Breast epithelium (tissue), 4 donors: ENCODE measurements around the gene GTF3C4. TPM values are rescaled to one million over a fixed set of nuclear protein-coding genes. Genes with fewer than 3 reads are reported as not detected.
A peak's percentile ranks its signal among the peaks of the same experiment; 100 is the strongest.

Experiments used
- DNase-seq, 2 donors: peaks; one replicate each; pipeline ENCODE4 v3.0.0-alpha.2; 2019; ENCODE audit warnings: low spot score in 2 of 2
- H3K27ac ChIP-seq, 2 donors: fragments of 200-600 bp; sonication (generic) in 1 of 2; one replicate each; pipeline ENCODE4 v1.5.1; 2016 to 2019; ENCODE audit warnings: mild to moderate bottlenecking in 1 of 2
- H3K27me3 ChIP-seq, 2 donors: fragments of 200-600 bp; sonication (generic) in 1 of 2; one replicate each; pipeline versions ENCODE4 v1.5.1 to v1.6.0; 2017 to 2019; ENCODE audit warnings: control low read depth in 1 of 2, mild to moderate bottlenecking in 1 of 2
- H3K36me3 ChIP-seq: fragments of 200-600 bp; one replicate; pipeline ENCODE4 v1.5.1; 2019
- H3K4me1 ChIP-seq, 2 donors: fragments of 200-600 bp; sonication (generic); one replicate each; pipeline ENCODE4 v1.5.1; 2016 to 2019; ENCODE audit warnings: control low read depth in 1 of 2
- H3K4me3 ChIP-seq, 3 donors: fragments of 200-600 bp; sonication (generic); 1 replicate in 2 of 3; 2 replicates in 1 of 3; pipeline ENCODE4 v1.5.1; 2016 to 2019; ENCODE audit warnings: mild to moderate bottlenecking in 3 of 3, moderate library complexity in 2 of 3
- H3K9me3 ChIP-seq, 2 donors: fragments of 200-600 bp; sonication (generic) in 1 of 2; one replicate each; pipeline ENCODE4 v1.5.1; 2016 to 2019; ENCODE audit warnings: control low read depth in 1 of 2
- CTCF ChIP-seq, 3 donors: fragments of 450-650 bp; IDR thresholded peaks; one replicate each; pipeline ENCODE4 v1.5.1; 2016 to 2017; ENCODE audit warnings: antibody characterized with exemption in 3 of 3, mild to moderate bottlenecking in 3 of 3, moderate library complexity in 3 of 3
- POLR2A ChIP-seq: fragments of 450-650 bp; IDR thresholded peaks from one replicate; pipeline ENCODE4 v1.6.1; 2016; ENCODE audit warnings: antibody characterized with exemption, mild to moderate bottlenecking, moderate library complexity
- POLR2AphosphoS5 ChIP-seq, 3 donors: sonication (generic); formaldehyde crosslinking; IDR thresholded peaks; one replicate each; pipeline ENCODE4 v1.6.1; 2017; ENCODE audit warnings: antibody characterized with exemption in 3 of 3
- intact Hi-C: fragments of 100-400 bp; cut with DNase I; formaldehyde crosslinking; loops from one replicate; pipeline ENCODE4 v1.15.1; 2023; ENCODE audit warnings: low total_unique reads
- total RNA-seq, 3 donors: library from RNA; depleted of rRNA; stranded (reverse); fragments of >200 nt; gene quantifications; one replicate each; pipeline ENCODE4 v1.1.0, GENCODE V29; 2016

Gene GTF3C4
- total RNA-seq, 3 donors from 2014 or later = 9.3 to 19.6 (median 13.4) TPM

- no peak for TF ChIP-seq CTCF (IDR thresholded peaks at IDR 0.05)
- no peak for TF ChIP-seq POLR2A
- TF ChIP-seq POLR2AphosphoS5 (IDR thresholded peaks at IDR 0.05) = no peak
- no peaks in the 10 kb centered on the region for H3K36me3 ChIP-seq
Observed at GRCh38 chr9:132639322-132639721, 30.9 kb upstream of the GTF3C4 start.

GRCh38 chr9:132641216-132641615 is 29.0 kb upstream of the GTF3C4 start:
- peaks cover 0 to 4% of the 10 kb centered on the region in 2 donors for H3K4me1 ChIP-seq
- H3K36me3 ChIP-seq = peaks cover 8% of the 10 kb centered on the region
- no peaks in the 10 kb centered on the region for H3K9me3 ChIP-seq
- DNase-seq = no peak
- intact Hi-C loops = loop anchor here (2.0 kb wide), 1 partner anchor 24 kb away; no protein-coding TSS in a partner anchor
- H3K27ac ChIP-seq = peak overlapping the region; percentile 4 to 73
- H3K4me3 ChIP-seq = no peak overlapping the region
- H3K27me3 ChIP-seq = no peaks in the 10 kb centered on the region
- TF ChIP-seq POLR2A (no peak), POLR2AphosphoS5 (IDR thresholded peaks at IDR 0.05) (no peak), CTCF (IDR thresholded peaks at IDR 0.05) (no peak)

More at GRCh38 chr9:132639322-132639721, 30.9 kb upstream of the GTF3C4 start:
- Histone ChIP-seq H3K4me3 (no peak overlapping the region), H3K4me1 (peaks cover 0 to 4% of the 10 kb centered on the region in 2 donors), H3K27me3 (no peaks in the 10 kb centered on the region), H3K27ac (peak overlapping the region; percentile 60 to 73), H3K9me3 (no peaks in the 10 kb centered on the region)
- intact Hi-C loops = loop anchor here (10.0 kb wide), 1 partner anchor 225 kb away; the partner anchor contains the start of gene CFAP77
- DNase-seq = peak in 1 of 2 donors; percentile 77

- no peaks in the 10 kb centered on the region for H3K27me3 ChIP-seq
- peaks cover 0 to 4% of the 10 kb centered on the region in 2 donors for H3K4me1 ChIP-seq
- H3K36me3 ChIP-seq = peaks cover 8% of the 10 kb centered on the region
- H3K4me3 ChIP-seq = no peak overlapping the region
- no peaks in the 10 kb centered on the region for H3K9me3 ChIP-seq
- DNase-seq = no peak
- TF ChIP-seq POLR2A (no peak), POLR2AphosphoS5 (IDR thresholded peaks at IDR 0.05) (no peak), CTCF (IDR thresholded peaks at IDR 0.05) (no peak)
- H3K27ac ChIP-seq = no peak overlapping the region
- intact Hi-C loops = no loop called here
Observed at GRCh38 chr9:132644251-132644650, 26.0 kb upstream of the GTF3C4 start.

GRCh38 chr9:132645306-132645705 is 25.0 kb upstream of the GTF3C4 start:
- Histone ChIP-seq H3K4me3 (no peak overlapping the region), H3K9me3 (no peaks in the 10 kb centered on the region), H3K36me3 (peaks cover 8% of the 10 kb centered on the region), H3K4me1 (no peaks in the 10 kb centered on the region), H3K27ac (no peak overlapping the region), H3K27me3 (no peaks in the 10 kb centered on the region)
- intact Hi-C loops = no loop called here
- no peak for DNase-seq
- TF ChIP-seq POLR2AphosphoS5 (IDR thresholded peaks at IDR 0.05) = no peak
- no peak for TF ChIP-seq CTCF (IDR thresholded peaks at IDR 0.05)
- no peak for TF ChIP-seq POLR2A

GRCh38 chr9:132645711-132646110 is 24.6 kb upstream of the GTF3C4 start:
- H3K27me3 ChIP-seq = no peaks in the 10 kb centered on the region
- H3K4me1 ChIP-seq = no peaks in the 10 kb centered on the region
- H3K27ac ChIP-seq = no peak overlapping the region
- no peaks in the 10 kb centered on the region for H3K9me3 ChIP-seq
- intact Hi-C loops = no loop called here
- no peak for DNase-seq
- H3K36me3 ChIP-seq = peaks cover 8% of the 10 kb centered on the region
- H3K4me3 ChIP-seq = no peak overlapping the region
- no peak for TF ChIP-seq POLR2AphosphoS5 (IDR thresholded peaks at IDR 0.05)
- no peak for TF ChIP-seq CTCF (IDR thresholded peaks at IDR 0.05)
- no peak for TF ChIP-seq POLR2A
